Esophagus muscularis mucosa (tissue), 3 donors: ENCODE data around the gene LRRTM4.

Experiments
- CTCF ChIP-seq, 3 experiments: fragments of 200-600 bp in 2 of 3; fragments of 450-650 bp in 1 of 3; sonication (generic) in 2 of 3; IDR thresholded peaks; one replicate each; pipeline ENCODE4 v1.5.1; 2017 to 2019; ENCODE audit warnings: antibody characterized with exemption in 3 of 3, mild to moderate bottlenecking in 2 of 3, moderate library complexity in 1 of 3
- EP300 ChIP-seq: sonication (generic); formaldehyde crosslinking; IDR thresholded peaks from one replicate; pipeline ENCODE4 v1.6.1; 2017; ENCODE audit warnings: antibody characterized with exemption

GRCh38 chr2:77301441-77301840 lies 220.7 kb downstream of the LRRTM4 start:
- TF ChIP-seq EP300 (no peak), CTCF (IDR thresholded peaks at IDR 0.05) (no peak)
